A549 (cell line): ENCODE data around the gene MLX.

ENCODE experiments used
- BHLHE40 ChIP-seq: IDR thresholded peaks from 2 replicates; pipeline ENCODE4 v1.6.1; 2012; ENCODE audit warnings: low read depth, low read length, inconsistent platforms
- CEBPB ChIP-seq, 2 experiments: fragments of >200 bp in 1 of 2; sonication (Bioruptor Twin) in 1 of 2; formaldehyde crosslinking in 1 of 2; IDR thresholded peaks; 2 replicates each; pipeline ENCODE4 v1.6.1; 2012 to 2016
- EP300 ChIP-seq, 2 experiments: fragments of >200 bp; sonication (Bioruptor Twin); formaldehyde crosslinking; IDR thresholded peaks; 2 replicates in 1 of 2; 3 replicates in 1 of 2; pipeline ENCODE4 v1.6.1; 2016 to 2017
- FOXS1 ChIP-seq: fragments of 250-450 bp; sonication (Bioruptor Pico); IDR thresholded peaks from 2 replicates; pipeline ENCODE4 v1.5.0; 2020; ENCODE audit warnings: mild to moderate bottlenecking, moderate library complexity
- HMGXB4 ChIP-seq: fragments of 250-450 bp; sonication (Bioruptor Pico); IDR thresholded peaks from 2 replicates; pipeline ENCODE4 v1.5.0; 2021; ENCODE audit warnings: mild to moderate bottlenecking, moderate library complexity, borderline replicate concordance
- MAFK ChIP-seq: fragments of 450-650 bp; IDR thresholded peaks from 2 replicates; pipeline ENCODE4 v1.6.1; 2014; ENCODE audit not compliant: partially characterized antibody
- MAX ChIP-seq: IDR thresholded peaks from 2 replicates; pipeline ENCODE4 v1.6.1; 2012
- MYC ChIP-seq: IDR thresholded peaks from 2 replicates; pipeline ENCODE4 v1.6.1; 2012; ENCODE audit warnings: mild to moderate bottlenecking, inconsistent platforms, low read length, improper control_type of control experiment, borderline replicate concordance
- RAD21 ChIP-seq, 2 experiments: fragments of >200 bp in 1 of 2; sonication (Bioruptor Twin) in 1 of 2; formaldehyde crosslinking in 1 of 2; IDR thresholded peaks in 1 of 2; conservative IDR thresholded peaks in 1 of 2; 2 replicates in 1 of 2; 3 replicates in 1 of 2; pipeline ENCODE4 v1.6.1; 2012 to 2018; ENCODE audit warnings: inconsistent platforms in 1 of 2
- USF2 ChIP-seq: fragments of 450-650 bp; IDR thresholded peaks from 2 replicates; pipeline ENCODE4 v1.6.1; 2014; ENCODE audit warnings: antibody characterized with exemption
- TF ChIP-seq, protein P1 (sequence below): IDR thresholded peaks from 2 replicates; pipeline ENCODE4 v1.6.1; 2012; ENCODE audit warnings: low read depth, borderline replicate concordance
- TF ChIP-seq, protein P2 (sequence below): fragments of >200 bp; sonication (Bioruptor Twin); formaldehyde crosslinking; IDR thresholded peaks from 3 replicates; pipeline ENCODE4 v1.5.1; 2016
- TF ChIP-seq, protein P3 (sequence below): fragments of 200-600 bp; sonication (generic); IDR thresholded peaks from 2 replicates; pipeline ENCODE4 v1.6.1; 2016; ENCODE audit warnings: antibody characterized with exemption, mild to moderate bottlenecking, moderate library complexity

- TF ChIP-seq MAX (no peak), BHLHE40 (no peak), HMGXB4 (CRISPR knock-in tag) (no peak), FOXS1 (CRISPR knock-in tag) (no peak), EP300 (IDR thresholded peaks at IDR 0.05) (no peak), RAD21 (conservative IDR thresholded peaks at IDR 0.05 in 1 of 2, IDR thresholded peaks at IDR 0.05 in 1 of 2) (no peak), USF2 (no peak), MYC (no peak), CEBPB (IDR thresholded peaks at IDR 0.05) (no peak), MAFK (no peak)
- TF ChIP-seq, protein P1, sequence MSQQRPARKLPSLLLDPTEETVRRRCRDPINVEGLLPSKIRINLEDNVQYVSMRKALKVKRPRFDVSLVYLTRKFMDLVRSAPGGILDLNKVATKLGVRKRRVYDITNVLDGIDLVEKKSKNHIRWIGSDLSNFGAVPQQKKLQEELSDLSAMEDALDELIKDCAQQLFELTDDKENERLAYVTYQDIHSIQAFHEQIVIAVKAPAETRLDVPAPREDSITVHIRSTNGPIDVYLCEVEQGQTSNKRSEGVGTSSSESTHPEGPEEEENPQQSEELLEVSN, result no peak
- TF ChIP-seq, protein P2, sequence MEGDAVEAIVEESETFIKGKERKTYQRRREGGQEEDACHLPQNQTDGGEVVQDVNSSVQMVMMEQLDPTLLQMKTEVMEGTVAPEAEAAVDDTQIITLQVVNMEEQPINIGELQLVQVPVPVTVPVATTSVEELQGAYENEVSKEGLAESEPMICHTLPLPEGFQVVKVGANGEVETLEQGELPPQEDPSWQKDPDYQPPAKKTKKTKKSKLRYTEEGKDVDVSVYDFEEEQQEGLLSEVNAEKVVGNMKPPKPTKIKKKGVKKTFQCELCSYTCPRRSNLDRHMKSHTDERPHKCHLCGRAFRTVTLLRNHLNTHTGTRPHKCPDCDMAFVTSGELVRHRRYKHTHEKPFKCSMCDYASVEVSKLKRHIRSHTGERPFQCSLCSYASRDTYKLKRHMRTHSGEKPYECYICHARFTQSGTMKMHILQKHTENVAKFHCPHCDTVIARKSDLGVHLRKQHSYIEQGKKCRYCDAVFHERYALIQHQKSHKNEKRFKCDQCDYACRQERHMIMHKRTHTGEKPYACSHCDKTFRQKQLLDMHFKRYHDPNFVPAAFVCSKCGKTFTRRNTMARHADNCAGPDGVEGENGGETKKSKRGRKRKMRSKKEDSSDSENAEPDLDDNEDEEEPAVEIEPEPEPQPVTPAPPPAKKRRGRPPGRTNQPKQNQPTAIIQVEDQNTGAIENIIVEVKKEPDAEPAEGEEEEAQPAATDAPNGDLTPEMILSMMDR, result no peak
- TF ChIP-seq, protein P3, sequence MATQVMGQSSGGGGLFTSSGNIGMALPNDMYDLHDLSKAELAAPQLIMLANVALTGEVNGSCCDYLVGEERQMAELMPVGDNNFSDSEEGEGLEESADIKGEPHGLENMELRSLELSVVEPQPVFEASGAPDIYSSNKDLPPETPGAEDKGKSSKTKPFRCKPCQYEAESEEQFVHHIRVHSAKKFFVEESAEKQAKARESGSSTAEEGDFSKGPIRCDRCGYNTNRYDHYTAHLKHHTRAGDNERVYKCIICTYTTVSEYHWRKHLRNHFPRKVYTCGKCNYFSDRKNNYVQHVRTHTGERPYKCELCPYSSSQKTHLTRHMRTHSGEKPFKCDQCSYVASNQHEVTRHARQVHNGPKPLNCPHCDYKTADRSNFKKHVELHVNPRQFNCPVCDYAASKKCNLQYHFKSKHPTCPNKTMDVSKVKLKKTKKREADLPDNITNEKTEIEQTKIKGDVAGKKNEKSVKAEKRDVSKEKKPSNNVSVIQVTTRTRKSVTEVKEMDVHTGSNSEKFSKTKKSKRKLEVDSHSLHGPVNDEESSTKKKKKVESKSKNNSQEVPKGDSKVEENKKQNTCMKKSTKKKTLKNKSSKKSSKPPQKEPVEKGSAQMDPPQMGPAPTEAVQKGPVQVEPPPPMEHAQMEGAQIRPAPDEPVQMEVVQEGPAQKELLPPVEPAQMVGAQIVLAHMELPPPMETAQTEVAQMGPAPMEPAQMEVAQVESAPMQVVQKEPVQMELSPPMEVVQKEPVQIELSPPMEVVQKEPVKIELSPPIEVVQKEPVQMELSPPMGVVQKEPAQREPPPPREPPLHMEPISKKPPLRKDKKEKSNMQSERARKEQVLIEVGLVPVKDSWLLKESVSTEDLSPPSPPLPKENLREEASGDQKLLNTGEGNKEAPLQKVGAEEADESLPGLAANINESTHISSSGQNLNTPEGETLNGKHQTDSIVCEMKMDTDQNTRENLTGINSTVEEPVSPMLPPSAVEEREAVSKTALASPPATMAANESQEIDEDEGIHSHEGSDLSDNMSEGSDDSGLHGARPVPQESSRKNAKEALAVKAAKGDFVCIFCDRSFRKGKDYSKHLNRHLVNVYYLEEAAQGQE, result no peak
These were observed 19.8 kb downstream of the MLX start for GRCh38 chr17:42586514-42587230.
